22Rv1 (cell line): ENCODE results near the gene CFAP46.

Source experiments
- ZFX ChIP-seq: fragments of 450-650 bp; IDR thresholded peaks from 2 replicates; pipeline ENCODE4 v1.6.1; 2017; ENCODE audit warnings: antibody characterized with exemption, borderline replicate concordance
- TF ChIP-seq, protein P1 (sequence below): fragments of 450-650 bp; IDR thresholded peaks from 2 replicates; pipeline ENCODE4 v1.5.1; 2017; ENCODE audit warnings: mild to moderate bottlenecking

- TF ChIP-seq, protein P1, sequence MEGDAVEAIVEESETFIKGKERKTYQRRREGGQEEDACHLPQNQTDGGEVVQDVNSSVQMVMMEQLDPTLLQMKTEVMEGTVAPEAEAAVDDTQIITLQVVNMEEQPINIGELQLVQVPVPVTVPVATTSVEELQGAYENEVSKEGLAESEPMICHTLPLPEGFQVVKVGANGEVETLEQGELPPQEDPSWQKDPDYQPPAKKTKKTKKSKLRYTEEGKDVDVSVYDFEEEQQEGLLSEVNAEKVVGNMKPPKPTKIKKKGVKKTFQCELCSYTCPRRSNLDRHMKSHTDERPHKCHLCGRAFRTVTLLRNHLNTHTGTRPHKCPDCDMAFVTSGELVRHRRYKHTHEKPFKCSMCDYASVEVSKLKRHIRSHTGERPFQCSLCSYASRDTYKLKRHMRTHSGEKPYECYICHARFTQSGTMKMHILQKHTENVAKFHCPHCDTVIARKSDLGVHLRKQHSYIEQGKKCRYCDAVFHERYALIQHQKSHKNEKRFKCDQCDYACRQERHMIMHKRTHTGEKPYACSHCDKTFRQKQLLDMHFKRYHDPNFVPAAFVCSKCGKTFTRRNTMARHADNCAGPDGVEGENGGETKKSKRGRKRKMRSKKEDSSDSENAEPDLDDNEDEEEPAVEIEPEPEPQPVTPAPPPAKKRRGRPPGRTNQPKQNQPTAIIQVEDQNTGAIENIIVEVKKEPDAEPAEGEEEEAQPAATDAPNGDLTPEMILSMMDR, result no peak
- no peak for TF ChIP-seq ZFX
These were observed 66.1 kb downstream of the CFAP46 start for GRCh38 chr10:132876131-132876860.
